Subcutaneous adipose tissue (tissue), 4 donors: Measurements from ENCODE around the gene PACSIN2. TPM values are rescaled to one million over a fixed set of nuclear protein-coding genes. Genes with fewer than 3 reads are reported as not detected.

Experiments
- total RNA-seq, 4 donors: library from RNA; depleted of rRNA; stranded (reverse); fragments of >200 nt; gene quantifications; one replicate each; pipeline ENCODE4 v1.1.0, GENCODE V29; 2016
- TF ChIP-seq, protein P1 (sequence below): fragments of 450-650 bp; IDR thresholded peaks from one replicate; pipeline ENCODE4 v1.5.1; 2016; ENCODE audit warnings: low read depth, mild to moderate bottlenecking, control low read depth, antibody characterized with exemption, moderate library complexity

PACSIN2 gene
- total RNA-seq, 4 donors from 2014 or later, result 36.5 to 45.8 (median 39.9) TPM

DNA sequence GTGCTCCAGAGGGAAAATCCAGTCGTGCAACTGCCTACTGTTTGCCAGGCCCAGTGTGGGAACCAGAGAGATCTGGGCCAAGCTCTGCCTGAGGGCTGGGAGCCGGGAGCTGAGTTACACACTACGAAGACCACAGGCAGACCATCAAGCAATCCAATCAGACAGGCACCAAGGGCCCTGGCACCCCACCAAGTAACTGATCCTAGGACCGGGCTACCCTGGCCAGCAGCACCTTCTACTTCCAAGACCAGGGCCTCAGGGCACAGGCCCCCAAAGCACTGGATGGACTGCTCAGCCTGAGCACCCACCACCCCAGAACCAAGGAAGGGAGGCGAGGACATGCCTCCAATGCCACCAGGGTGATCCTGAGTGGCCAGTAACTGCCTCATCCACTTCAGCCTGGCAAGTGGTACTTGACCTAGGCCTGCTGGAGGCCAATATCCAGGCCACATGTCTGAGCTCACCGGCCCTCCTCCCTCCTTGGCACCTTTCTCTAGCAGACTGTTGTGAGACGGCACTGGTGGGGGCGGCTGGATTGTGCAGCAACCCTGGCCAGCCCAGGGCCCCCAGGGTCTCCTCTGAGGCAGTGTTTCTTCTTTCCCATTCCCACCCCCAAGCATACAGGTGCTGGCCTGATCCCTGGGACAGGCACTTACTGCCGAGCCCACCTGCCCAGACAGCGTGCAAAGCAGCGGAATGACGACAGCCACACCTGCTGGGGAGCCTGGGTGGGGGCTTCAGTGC, 137.2 kb downstream of the PACSIN2 start:
- TF ChIP-seq, protein P1, sequence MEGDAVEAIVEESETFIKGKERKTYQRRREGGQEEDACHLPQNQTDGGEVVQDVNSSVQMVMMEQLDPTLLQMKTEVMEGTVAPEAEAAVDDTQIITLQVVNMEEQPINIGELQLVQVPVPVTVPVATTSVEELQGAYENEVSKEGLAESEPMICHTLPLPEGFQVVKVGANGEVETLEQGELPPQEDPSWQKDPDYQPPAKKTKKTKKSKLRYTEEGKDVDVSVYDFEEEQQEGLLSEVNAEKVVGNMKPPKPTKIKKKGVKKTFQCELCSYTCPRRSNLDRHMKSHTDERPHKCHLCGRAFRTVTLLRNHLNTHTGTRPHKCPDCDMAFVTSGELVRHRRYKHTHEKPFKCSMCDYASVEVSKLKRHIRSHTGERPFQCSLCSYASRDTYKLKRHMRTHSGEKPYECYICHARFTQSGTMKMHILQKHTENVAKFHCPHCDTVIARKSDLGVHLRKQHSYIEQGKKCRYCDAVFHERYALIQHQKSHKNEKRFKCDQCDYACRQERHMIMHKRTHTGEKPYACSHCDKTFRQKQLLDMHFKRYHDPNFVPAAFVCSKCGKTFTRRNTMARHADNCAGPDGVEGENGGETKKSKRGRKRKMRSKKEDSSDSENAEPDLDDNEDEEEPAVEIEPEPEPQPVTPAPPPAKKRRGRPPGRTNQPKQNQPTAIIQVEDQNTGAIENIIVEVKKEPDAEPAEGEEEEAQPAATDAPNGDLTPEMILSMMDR, result no peak

DNA sequence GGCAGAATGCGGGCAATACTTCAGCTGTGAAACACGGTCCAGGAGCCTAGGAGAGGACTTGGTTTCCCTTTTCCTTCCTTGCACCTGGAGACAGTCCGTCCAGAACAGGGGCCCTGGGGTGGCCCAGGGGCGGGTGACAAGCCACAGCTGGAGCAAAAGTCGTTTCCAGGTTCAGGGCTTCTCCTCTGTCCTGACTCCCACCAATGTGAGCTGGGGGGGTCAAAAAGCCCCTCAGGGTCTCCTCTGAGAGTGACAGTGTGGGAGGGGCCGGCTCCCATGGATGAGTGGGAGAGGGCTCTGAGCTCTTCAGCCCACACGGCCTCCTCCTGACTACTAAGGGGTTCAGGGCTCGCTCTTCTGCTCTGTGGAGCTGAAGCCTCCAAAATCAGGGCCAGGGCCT, 137.8 kb downstream of the PACSIN2 start:
- TF ChIP-seq, protein P1, result no peak

DNA sequence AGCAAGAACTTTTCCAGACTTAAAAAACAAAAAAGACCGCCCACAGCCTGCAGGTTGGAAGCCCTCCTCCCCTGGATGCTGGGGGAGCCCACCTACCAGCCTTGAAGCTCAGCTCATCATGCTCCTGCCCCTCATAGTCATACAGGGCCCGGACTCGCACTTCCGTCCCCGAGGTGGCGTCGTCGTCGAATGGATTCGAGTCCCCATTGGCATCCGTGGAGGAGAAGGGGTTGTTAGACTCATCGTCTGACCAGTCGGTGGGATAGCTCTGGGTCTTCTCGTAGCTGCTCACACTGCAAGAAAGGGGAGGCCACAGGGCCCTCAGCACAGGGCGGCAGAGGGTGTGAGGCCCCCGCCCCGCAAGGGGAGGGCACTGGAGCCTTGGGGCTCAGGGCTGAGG, 138.9 kb downstream of the PACSIN2 start:
- TF ChIP-seq, protein P1, result no peak

DNA sequence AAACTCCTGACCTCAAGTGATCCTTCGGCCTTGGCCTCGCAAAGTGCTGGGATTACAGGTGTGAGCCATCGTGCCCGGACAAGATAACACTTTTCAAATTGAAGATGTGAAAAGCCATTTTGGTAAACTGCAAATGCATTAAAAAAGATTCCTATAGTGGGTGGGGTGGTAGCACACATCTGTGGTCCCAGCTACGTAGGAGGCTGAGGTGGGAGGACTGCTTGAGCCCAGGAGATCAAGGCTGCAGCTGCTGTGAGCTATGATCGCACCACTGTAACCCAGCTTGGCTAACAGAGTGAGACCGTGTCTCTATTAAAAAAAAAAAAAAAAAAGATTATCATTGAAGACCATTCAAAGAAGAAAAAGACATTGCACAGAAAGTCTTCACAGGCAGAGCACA, 140.9 kb downstream of the PACSIN2 start:
- TF ChIP-seq, protein P1, result no peak

DNA sequence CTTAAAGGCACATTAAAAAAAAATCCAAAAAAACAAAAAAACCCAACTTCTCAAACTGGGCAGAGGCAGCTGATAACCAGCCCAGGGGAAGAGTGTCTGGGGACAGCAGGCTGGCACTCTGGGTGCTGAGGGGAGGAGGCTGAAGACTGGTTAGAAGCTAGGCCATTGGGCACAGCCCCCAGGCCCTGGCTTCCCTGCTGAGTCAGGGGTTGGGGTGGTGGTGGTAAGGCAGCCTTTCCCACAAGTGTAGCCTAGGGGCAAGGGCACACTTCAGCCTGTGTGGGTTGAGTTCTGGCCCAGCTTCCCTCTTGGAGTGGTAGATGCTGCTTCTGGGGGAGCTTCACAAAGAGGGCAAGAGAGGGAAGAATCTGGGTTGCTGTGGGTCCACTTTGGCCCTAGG, 141.6 kb downstream of the PACSIN2 start:
- TF ChIP-seq, protein P1, result no peak

DNA sequence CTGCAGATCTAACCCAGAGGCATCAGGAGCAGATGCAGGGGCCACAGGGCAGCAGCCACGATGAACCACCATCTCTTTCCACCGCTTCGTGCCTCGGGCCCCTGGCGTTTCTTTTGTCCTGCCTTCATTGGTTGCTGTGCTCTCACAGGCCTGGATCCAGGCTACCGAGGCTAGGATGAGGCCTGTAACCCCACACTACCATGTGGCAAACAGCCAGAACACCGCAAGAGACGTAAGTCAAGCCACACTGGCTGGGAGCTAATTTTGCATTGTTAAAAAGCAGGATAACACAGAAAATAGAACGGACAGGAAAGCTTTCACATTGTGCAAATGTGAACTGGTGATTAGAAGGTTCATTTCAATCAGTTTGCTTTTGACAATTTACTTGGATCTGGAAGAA, 142.1 kb downstream of the PACSIN2 start:
- TF ChIP-seq, protein P1, result no peak

DNA sequence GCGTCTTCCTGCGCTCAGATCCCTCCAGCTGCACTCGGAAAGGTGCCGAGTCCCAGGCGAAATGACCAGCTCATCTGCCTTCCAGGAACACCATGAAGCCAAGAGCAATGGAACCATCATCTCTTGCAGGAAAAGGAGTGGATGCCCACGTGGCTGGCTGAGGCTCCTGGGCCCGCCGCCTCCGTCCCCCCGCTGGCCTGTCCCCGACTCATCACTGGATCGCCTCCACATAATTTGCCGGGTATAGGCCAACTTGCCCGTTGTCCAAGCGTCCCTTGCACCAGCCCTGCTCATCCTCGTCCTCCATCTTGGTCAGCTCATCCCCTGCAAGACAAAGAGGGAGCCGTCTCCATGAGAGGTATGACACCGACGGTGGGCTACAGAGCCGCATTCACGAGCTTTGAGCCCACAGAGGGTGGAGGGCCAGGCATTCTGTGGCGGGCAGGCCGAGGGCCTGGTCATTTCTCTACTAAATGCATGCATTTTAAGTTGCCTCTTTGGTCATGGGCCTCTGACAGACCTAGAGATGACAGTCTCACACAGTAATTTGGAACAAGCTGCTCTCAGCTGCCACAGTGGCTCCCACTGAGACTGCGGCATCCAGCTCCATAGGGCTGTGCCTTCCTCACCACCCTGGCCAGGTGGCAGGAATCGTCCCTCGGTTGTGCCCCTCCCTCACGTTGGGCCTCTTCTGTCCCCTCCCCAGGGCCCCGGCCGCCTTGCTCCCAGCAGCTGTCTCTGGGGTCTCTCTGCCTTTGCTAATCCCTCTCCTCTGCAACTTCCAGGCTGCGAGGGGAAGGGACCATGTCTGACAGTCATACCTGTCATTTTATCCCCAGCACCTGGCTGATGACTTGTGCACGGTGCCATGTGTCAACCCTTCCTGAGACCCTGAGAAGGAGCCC, 143.6 kb downstream of the PACSIN2 start:
- TF ChIP-seq, protein P1, result no peak
